Skin epidermis (tissue), 12 donors: ENCODE data around the gene PHLPP1.
"Not testable (repeated sequence)": the region's sequence is repeated elsewhere in the genome, so short reads cannot be mapped to it uniquely, and the experiment has no call there.

Experiments used
- H3K27ac ChIP-seq, 21 experiments: fragments of 200-600 bp; sonication (generic) in 11 of 21; one replicate each; pipeline ENCODE4 v1.5.0; 2020; ENCODE audit warnings: mild to moderate bottlenecking in 3 of 21, inconsistent platforms in 2 of 21, moderate library complexity in 2 of 21
- H3K4me3 ChIP-seq, 7 experiments: fragments of 200-600 bp; sonication (generic) in 2 of 7; one replicate each; pipeline ENCODE4 v1.5.0; 2020; ENCODE audit warnings: inconsistent platforms in 2 of 7, mild to moderate bottlenecking in 2 of 7, moderate library complexity in 1 of 7

PHLPP1 gene

GRCh38 chr18:62715436-62715758, at the start of gene PHLPP1:
PHLPP1 (plus strand) TSS chr18:62715541; CDS start chr18:62715684, 143 bp downstream.
- H3K4me3 ChIP-seq: peak within 1 kb of the TSS; percentile 59 to 79 (median 72)
- peak within 1 kb of the TSS; percentile 33 to 93 (median 90) for H3K27ac ChIP-seq

GRCh38 chr18:62669225-62669624, 46.1 kb upstream of the PHLPP1 start:
- no peak overlapping the region for H3K27ac ChIP-seq
- H3K4me3 ChIP-seq: no peak overlapping the region

DNA sequence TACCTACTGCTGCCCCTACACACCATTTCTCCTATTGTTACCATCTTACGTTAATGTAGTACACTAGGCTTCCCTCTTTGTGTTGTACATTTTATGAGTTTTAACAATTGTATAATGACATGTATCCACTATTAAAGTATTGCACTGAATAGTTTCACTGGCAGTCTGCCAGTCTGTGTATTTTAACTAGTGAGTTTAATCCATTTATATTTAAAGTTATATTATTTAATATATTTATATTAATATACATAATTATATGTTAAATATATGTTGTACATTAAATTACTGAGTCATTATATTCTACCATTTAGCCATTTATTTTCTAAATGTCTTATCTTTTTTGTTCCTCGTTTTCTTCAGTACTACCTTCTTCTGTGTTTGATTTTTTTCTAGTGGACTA, 44.8 kb upstream of the PHLPP1 start:
- no peak overlapping the region for H3K27ac ChIP-seq
- no peak overlapping the region for H3K4me3 ChIP-seq

- no peak overlapping the region for H3K27ac ChIP-seq
Observed at GRCh38 chr18:62672600-62672999, 42.7 kb upstream of the PHLPP1 start.

GRCh38 chr18:62678847-62679485, 36.4 kb upstream of the PHLPP1 start:
- Histone ChIP-seq H3K27ac (no peak overlapping the region), H3K4me3 (no peak overlapping the region)

More at GRCh38 chr18:62672600-62672999, 42.7 kb upstream of the PHLPP1 start:
- no peak overlapping the region for H3K4me3 ChIP-seq

GRCh38 chr18:62682371-62682770, 33.0 kb upstream of the PHLPP1 start:
- no peak overlapping the region for H3K4me3 ChIP-seq
- no peak overlapping the region for H3K27ac ChIP-seq

- no peak overlapping the region for H3K4me3 ChIP-seq
- no peak overlapping the region for H3K27ac ChIP-seq
Observed at GRCh38 chr18:62683935-62684334, 31.4 kb upstream of the PHLPP1 start.

DNA sequence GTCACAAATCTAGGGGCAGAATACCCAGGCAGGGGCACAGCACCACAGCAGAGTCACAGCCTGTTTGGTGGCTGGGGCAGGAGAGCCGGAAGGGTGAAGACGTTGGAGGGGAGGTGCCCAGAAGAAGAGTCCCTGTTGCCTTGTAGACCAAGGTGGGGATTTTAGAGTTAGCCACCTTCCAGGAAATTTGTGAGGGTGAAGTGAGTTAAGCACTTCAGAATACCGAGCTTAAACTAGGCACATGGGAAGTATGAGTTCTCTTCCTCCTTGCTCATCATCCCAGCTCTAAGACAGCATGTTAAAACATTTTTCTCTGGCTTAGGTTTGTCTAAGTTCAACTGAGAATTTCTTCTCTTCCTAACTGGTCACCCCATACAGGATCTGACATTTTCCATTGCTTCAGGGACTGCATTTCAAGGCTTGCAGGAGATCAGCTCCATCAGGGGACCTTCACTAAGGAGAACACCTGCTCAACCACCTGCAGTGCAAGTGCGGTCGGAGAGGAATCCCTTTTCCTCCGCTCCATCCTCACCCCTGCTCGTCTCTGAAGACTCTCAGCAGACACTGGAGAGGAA, 26.5 kb upstream of the PHLPP1 start:
- Histone ChIP-seq H3K27ac (no peak overlapping the region), H3K4me3 (no peak overlapping the region)

GRCh38 chr18:62690236-62690815, 25.0 kb upstream of the PHLPP1 start:
- H3K4me3 ChIP-seq: no peak overlapping the region
- H3K27ac ChIP-seq: peak overlapping the region in 6 of 21 experiments; percentile 1 to 33 (median 18)

GRCh38 chr18:62693659-62694058, 21.7 kb upstream of the PHLPP1 start:
- no peak overlapping the region for H3K27ac ChIP-seq
- H3K4me3 ChIP-seq: no peak overlapping the region

DNA sequence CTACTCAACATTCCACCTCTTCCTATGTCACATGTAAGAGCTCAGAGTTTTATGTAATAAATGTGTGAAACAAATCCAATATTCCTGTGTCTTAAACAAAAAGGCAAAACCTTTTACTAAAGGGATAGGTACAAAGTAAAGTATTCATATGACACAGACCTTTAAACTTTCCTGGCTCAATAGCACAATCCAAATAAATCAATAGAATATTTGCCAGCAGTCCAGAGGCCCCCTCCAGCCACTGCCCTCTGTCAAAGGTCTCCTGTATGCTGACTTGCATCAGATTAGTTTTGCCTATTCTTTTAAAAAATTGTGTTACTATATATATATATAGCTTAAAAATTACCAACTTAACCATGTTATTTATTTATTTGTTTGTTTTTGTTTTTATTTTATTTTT, 17.7 kb upstream of the PHLPP1 start:
- Histone ChIP-seq H3K27ac (no peak overlapping the region), H3K4me3 (no peak overlapping the region)

- no peak overlapping the region for H3K4me3 ChIP-seq
- H3K27ac ChIP-seq: no peak overlapping the region
Observed at GRCh38 chr18:62702259-62702658, 13.1 kb upstream of the PHLPP1 start.

DNA sequence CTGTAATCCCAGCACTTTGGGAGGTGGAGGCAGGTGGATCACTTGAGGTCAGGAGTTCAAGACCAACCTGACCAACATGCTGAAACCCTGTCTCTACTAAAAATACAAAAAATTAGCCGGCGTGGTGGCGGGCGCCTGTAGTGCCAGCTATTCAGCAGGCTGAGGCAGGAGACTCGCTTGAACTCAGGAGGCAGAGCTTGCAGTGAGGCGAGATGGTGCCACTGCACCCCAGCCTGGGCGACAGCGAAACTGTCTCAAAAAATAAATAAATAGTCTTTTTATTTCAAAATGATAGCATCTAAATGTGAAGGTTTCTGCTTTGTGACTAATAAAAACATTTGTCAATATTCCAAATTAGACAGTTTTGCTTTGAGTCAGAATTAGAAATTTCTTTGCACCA, 8.5 kb upstream of the PHLPP1 start:
- not testable (repeated sequence) for H3K27ac ChIP-seq, H3K4me3 ChIP-seq

- H3K27ac ChIP-seq, H3K4me3 ChIP-seq: not testable (repeated sequence)
Observed at GRCh38 chr18:62709908-62710307, 5.4 kb upstream of the PHLPP1 start.

GRCh38 chr18:62710417-62710816, 4.9 kb upstream of the PHLPP1 start:
- H3K4me3 ChIP-seq: no peak overlapping the region
- H3K27ac ChIP-seq: no peak overlapping the region

- Histone ChIP-seq H3K4me3 (no peak overlapping the region), H3K27ac (no peak overlapping the region)
Observed at GRCh38 chr18:62711781-62712180, 3.6 kb upstream of the PHLPP1 start.

GRCh38 chr18:62713651-62714247, 1.6 kb upstream of the PHLPP1 start:
- peak overlapping the region in 1 of 21 experiments; percentile 80 for H3K27ac ChIP-seq
- H3K4me3 ChIP-seq: no peak overlapping the region

GRCh38 chr18:62714671-62715435, 488 bp upstream of the PHLPP1 start:
- Histone ChIP-seq H3K4me3 (peak overlapping the region; percentile 59 to 79 (median 72)), H3K27ac (peak overlapping the region; percentile 33 to 93 (median 90))

- peak overlapping the region; percentile 59 to 79 (median 72) for H3K4me3 ChIP-seq
Observed at GRCh38 chr18:62715759-62716615, 646 bp downstream of the PHLPP1 start.

More at GRCh38 chr18:62715759-62716615, 646 bp downstream of the PHLPP1 start:
- peak overlapping the region; percentile 33 to 93 (median 90) for H3K27ac ChIP-seq
